ENCODE results near the gene DUT.

Gene DUT

GRCh38 chr15:48330105-48330785, 984 bp upstream of the DUT start:
- DNase-seq: no peak

GRCh38 chr15:48331796-48332641, 790 bp downstream of the DUT start:
- peak; percentile 40 to 82 (median 60) for DNase-seq

- peak in 1 of 5 experiments; percentile 51 for DNase-seq
These were observed 1.4 kb downstream of the DUT start for GRCh38 chr15:48332642-48333034.

- no peak for DNase-seq
These were observed 2.3 kb downstream of the DUT start for GRCh38 chr15:48333540-48333939.

GRCh38 chr15:48334260-48334659, 3.0 kb downstream of the DUT start:
- DNase-seq: no peak

- DNase-seq: peak in 1 of 5 experiments; percentile 18
These were observed 5.7 kb downstream of the DUT start for GRCh38 chr15:48336940-48337339.

- no peak for DNase-seq
These were observed 6.4 kb downstream of the DUT start for GRCh38 chr15:48337607-48338006.

- DNase-seq: no peak
These were observed 8.9 kb downstream of the DUT start for GRCh38 chr15:48340111-48340510.

GRCh38 chr15:48343865-48344264, 12.6 kb downstream of the DUT start:
- no peak for DNase-seq

GRCh38 chr15:48345516-48345915, 14.3 kb downstream of the DUT start:
- DNase-seq: no peak

- DNase-seq: peak in 4 of 5 experiments; percentile 5 to 71 (median 17)
These were observed 21.3 kb downstream of the DUT start for GRCh38 chr15:48352474-48353072.

- no peak for DNase-seq
These were observed 23.6 kb downstream of the DUT start for GRCh38 chr15:48354694-48355303.

GRCh38 chr15:48355377-48355776, 24.1 kb downstream of the DUT start:
- peak in 1 of 5 experiments; percentile 16 for DNase-seq

GRCh38 chr15:48358229-48359152, 27.3 kb downstream of the DUT start:
- peak in 1 of 5 experiments; percentile 44 for DNase-seq

- no peak for DNase-seq
These were observed 29.6 kb downstream of the DUT start for GRCh38 chr15:48360841-48361240.

- DNase-seq: no peak
These were observed 30.5 kb downstream of the DUT start for GRCh38 chr15:48361685-48362084.

- DNase-seq: no peak
These were observed 32.2 kb downstream of the DUT start for GRCh38 chr15:48363474-48363873.

GRCh38 chr15:48365575-48365974, 34.3 kb downstream of the DUT start:
- no peak for DNase-seq

GRCh38 chr15:48366584-48367312, 35.5 kb downstream of the DUT start:
- DNase-seq: no peak

GRCh38 chr15:48367483-48367882, 36.3 kb downstream of the DUT start:
- no peak for DNase-seq

- no peak for DNase-seq
These were observed 39.2 kb downstream of the DUT start for GRCh38 chr15:48370460-48370859.
